ENCODE data around the gene IL23A.

IL23A gene

GRCh38 chr12:56338308-56339157, at the start of gene IL23A:
TSS of gene IL23A (plus strand) at chr12:56338884. CDS start at chr12:56339045, 161 bp downstream.
- Histone ChIP-seq H3K9ac (no peak within 1 kb of the TSS), H3K27ac (no peak within 1 kb of the TSS)

GRCh38 chr12:56293795-56294194, 44.9 kb upstream of the IL23A start:
- no peaks in the 10 kb centered on the region for H3K4me1 ChIP-seq
- peaks cover 75% of the 10 kb centered on the region for H3K79me2 ChIP-seq
- no peaks in the 10 kb centered on the region for H3K36me3 ChIP-seq (ENCODE audit: control insufficient read depth, insufficient read depth, low read length)
- no peak overlapping the region for H2AFZ ChIP-seq
- no peaks in the 10 kb centered on the region for H3K27me3 ChIP-seq (ENCODE audit: control insufficient read depth, insufficient read depth, low read length)
- H3K4me2 ChIP-seq (ENCODE audit: low read length), result no peak overlapping the region
- H3K27ac ChIP-seq, result no peak overlapping the region
- TF ChIP-seq CTCF (IDR thresholded peaks at IDR 0.05), result no peak
- no peaks in the 10 kb centered on the region for H3K9me3 ChIP-seq (ENCODE audit: control insufficient read depth, low read length)
- H3K4me3 ChIP-seq (ENCODE audit: low read depth, low read length), result no peak overlapping the region
- H3K9ac ChIP-seq, result no peak overlapping the region

More at GRCh38 chr12:56338308-56339157, at the start of gene IL23A:
- Histone ChIP-seq H2AFZ (no peak within 1 kb of the TSS), H3K9me3 (ENCODE audit: control insufficient read depth, low read length) (no peaks in the 10 kb centered on the region), H3K36me3 (ENCODE audit: control insufficient read depth, insufficient read depth, low read length) (no peaks in the 10 kb centered on the region), H3K4me1 (peaks cover 6% of the 10 kb centered on the region), H3K4me2 (ENCODE audit: low read length) (no peak within 1 kb of the TSS), H3K4me3 (ENCODE audit: low read depth, low read length) (no peak within 1 kb of the TSS), H3K27me3 (ENCODE audit: control insufficient read depth, insufficient read depth, low read length) (no peaks in the 10 kb centered on the region), H3K79me2 (no peaks in the 10 kb centered on the region)
- no peak for TF ChIP-seq CTCF (IDR thresholded peaks at IDR 0.05)

- no peak for TF ChIP-seq CTCF (IDR thresholded peaks at IDR 0.05)
- Histone ChIP-seq H3K36me3 (ENCODE audit: control insufficient read depth, insufficient read depth, low read length) (no peaks in the 10 kb centered on the region), H3K4me3 (ENCODE audit: low read depth, low read length) (no peak overlapping the region), H3K4me2 (ENCODE audit: low read length) (peak overlapping the region; percentile 34), H3K4me1 (peaks cover 10% of the 10 kb centered on the region), H3K9me3 (ENCODE audit: control insufficient read depth, low read length) (no peaks in the 10 kb centered on the region), H3K27me3 (ENCODE audit: control insufficient read depth, insufficient read depth, low read length) (no peaks in the 10 kb centered on the region), H3K79me2 (peaks cover 70% of the 10 kb centered on the region), H3K9ac (no peak overlapping the region), H3K27ac (no peak overlapping the region), H2AFZ (no peak overlapping the region)
These were observed 42.4 kb upstream of the IL23A start for GRCh38 chr12:56296295-56296694.

- H3K9me3 ChIP-seq (ENCODE audit: control insufficient read depth, low read length), result no peaks in the 10 kb centered on the region
- H3K4me1 ChIP-seq, result peaks cover 16% of the 10 kb centered on the region
- TF ChIP-seq CTCF (IDR thresholded peaks at IDR 0.05), result no peak
- H3K79me2 ChIP-seq, result peaks cover 66% of the 10 kb centered on the region
- H3K27me3 ChIP-seq (ENCODE audit: control insufficient read depth, insufficient read depth, low read length), result no peaks in the 10 kb centered on the region
- no peaks in the 10 kb centered on the region for H3K36me3 ChIP-seq (ENCODE audit: control insufficient read depth, insufficient read depth, low read length)
- no peak overlapping the region for H3K4me2 ChIP-seq (ENCODE audit: low read length)
- no peak overlapping the region for H3K4me3 ChIP-seq (ENCODE audit: low read depth, low read length)
- H3K27ac ChIP-seq, result no peak overlapping the region
- no peak overlapping the region for H2AFZ ChIP-seq
- no peak overlapping the region for H3K9ac ChIP-seq
These were observed 41.3 kb upstream of the IL23A start for GRCh38 chr12:56297400-56297799.

- Histone ChIP-seq H2AFZ (no peak overlapping the region), H3K36me3 (ENCODE audit: control insufficient read depth, insufficient read depth, low read length) (no peaks in the 10 kb centered on the region), H3K9me3 (ENCODE audit: control insufficient read depth, low read length) (no peaks in the 10 kb centered on the region), H3K9ac (no peak overlapping the region), H3K4me3 (ENCODE audit: low read depth, low read length) (peak overlapping the region; percentile 83), H3K4me2 (ENCODE audit: low read length) (peak overlapping the region; percentile 49), H3K27me3 (ENCODE audit: control insufficient read depth, insufficient read depth, low read length) (no peaks in the 10 kb centered on the region), H3K27ac (no peak overlapping the region), H3K79me2 (peaks cover 55% of the 10 kb centered on the region), H3K4me1 (peaks cover 16% of the 10 kb centered on the region)
- TF ChIP-seq CTCF (IDR thresholded peaks at IDR 0.05), result no peak
These were observed 39.9 kb upstream of the IL23A start for GRCh38 chr12:56298828-56299227.
